ENCODE results near the gene GREB1L.

DNA sequence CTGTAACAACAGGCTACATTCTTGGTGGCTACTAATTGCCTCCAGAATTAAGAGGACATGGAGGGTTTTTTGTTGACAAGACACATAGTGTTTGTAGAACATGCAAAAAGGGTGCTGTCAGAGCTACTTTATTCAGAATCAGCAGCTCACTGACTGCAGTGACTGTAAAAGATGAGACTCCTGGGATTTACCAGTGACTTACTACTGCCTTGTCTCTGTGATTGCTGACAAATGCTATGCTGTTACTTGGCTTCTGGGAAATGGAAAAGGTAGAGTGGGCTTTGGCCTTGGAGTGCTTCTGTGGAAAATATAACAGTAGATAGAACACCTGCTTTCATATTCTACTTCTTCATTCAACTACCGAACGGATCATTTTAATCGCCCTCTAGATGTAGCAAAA lies 47.8 kb downstream of the GREB1L start:
- TF ChIP-seq, protein P1, sequence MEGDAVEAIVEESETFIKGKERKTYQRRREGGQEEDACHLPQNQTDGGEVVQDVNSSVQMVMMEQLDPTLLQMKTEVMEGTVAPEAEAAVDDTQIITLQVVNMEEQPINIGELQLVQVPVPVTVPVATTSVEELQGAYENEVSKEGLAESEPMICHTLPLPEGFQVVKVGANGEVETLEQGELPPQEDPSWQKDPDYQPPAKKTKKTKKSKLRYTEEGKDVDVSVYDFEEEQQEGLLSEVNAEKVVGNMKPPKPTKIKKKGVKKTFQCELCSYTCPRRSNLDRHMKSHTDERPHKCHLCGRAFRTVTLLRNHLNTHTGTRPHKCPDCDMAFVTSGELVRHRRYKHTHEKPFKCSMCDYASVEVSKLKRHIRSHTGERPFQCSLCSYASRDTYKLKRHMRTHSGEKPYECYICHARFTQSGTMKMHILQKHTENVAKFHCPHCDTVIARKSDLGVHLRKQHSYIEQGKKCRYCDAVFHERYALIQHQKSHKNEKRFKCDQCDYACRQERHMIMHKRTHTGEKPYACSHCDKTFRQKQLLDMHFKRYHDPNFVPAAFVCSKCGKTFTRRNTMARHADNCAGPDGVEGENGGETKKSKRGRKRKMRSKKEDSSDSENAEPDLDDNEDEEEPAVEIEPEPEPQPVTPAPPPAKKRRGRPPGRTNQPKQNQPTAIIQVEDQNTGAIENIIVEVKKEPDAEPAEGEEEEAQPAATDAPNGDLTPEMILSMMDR (IDR thresholded peaks at IDR 0.05; ENCODE audit: low read length): no peak
- no peak for TF ChIP-seq EZH2 (IDR thresholded peaks at IDR 0.05; ENCODE audit: borderline replicate concordance, low read length)
